HEK293T (cell line): ENCODE measurements around the gene ECPAS.

Source experiments
- CTCF ChIA-PET: fragments of 350-600 bp; formaldehyde crosslinking; extraction: SDS; loops from one replicate; lab custom pipeline; 2021; ENCODE audit warnings: antibody characterized with exemption, inconsistent platforms; lab: Yijun Ruan, JAX
- POLR2A ChIA-PET: fragments of 350-600 bp; formaldehyde crosslinking; extraction: SDS; loops from one replicate; lab custom pipeline; 2020; ENCODE audit warnings: antibody characterized with exemption, inconsistent platforms; lab: Yijun Ruan, JAX
- DNase-seq: peaks from one replicate; pipeline ENCODE4 v3.0.0; 2012; ENCODE audit warnings: mixed read lengths; ENCODE audit errors: extremely low spot score
- ARNT ChIP-seq: fragments of 450-650 bp; IDR thresholded peaks from 2 replicates; pipeline ENCODE4 v1.6.1; 2017; ENCODE audit warnings: mild to moderate bottlenecking
- BHLHE40 ChIP-seq: fragments of 450-650 bp; IDR thresholded peaks from 2 replicates; pipeline ENCODE4 v1.6.1; 2016; ENCODE audit warnings: mild to moderate bottlenecking, moderate library complexity, borderline replicate concordance
- CTBP1 ChIP-seq: fragments of 450-650 bp; IDR thresholded peaks from 2 replicates; pipeline ENCODE4 v1.6.1; 2016; ENCODE audit warnings: borderline replicate concordance
- ELF4 ChIP-seq: fragments of 450-650 bp; IDR thresholded peaks from 2 replicates; pipeline ENCODE4 v1.6.1; 2017; ENCODE audit warnings: antibody characterized with exemption
- FOXA1 ChIP-seq: fragments of 450-650 bp; IDR thresholded peaks from 2 replicates; pipeline ENCODE4 v1.6.1; 2016; ENCODE audit warnings: mild to moderate bottlenecking
- FOXK2 ChIP-seq: fragments of 450-650 bp; IDR thresholded peaks from 2 replicates; pipeline ENCODE4 v1.6.1; 2016; ENCODE audit warnings: mild to moderate bottlenecking
- FOXM1 ChIP-seq: fragments of 450-650 bp; IDR thresholded peaks from 2 replicates; pipeline ENCODE4 v1.6.1; 2017; ENCODE audit warnings: mild to moderate bottlenecking, borderline replicate concordance
- HDGF ChIP-seq: fragments of 450-650 bp; IDR thresholded peaks from 2 replicates; pipeline ENCODE4 v1.6.1; 2017; ENCODE audit warnings: antibody characterized with exemption, borderline replicate concordance
- L3MBTL2 ChIP-seq: fragments of 450-650 bp; conservative IDR thresholded peaks from 2 replicates; pipeline ENCODE4 v1.6.1; 2016; ENCODE audit warnings: mild to moderate bottlenecking
- LEF1 ChIP-seq: fragments of 450-650 bp; IDR thresholded peaks from 2 replicates; pipeline ENCODE4 v1.6.1; 2017; ENCODE audit warnings: mild to moderate bottlenecking, borderline replicate concordance
- NFRKB ChIP-seq: fragments of 450-650 bp; IDR thresholded peaks from 2 replicates; pipeline ENCODE4 v1.6.1; 2016; ENCODE audit warnings: mild to moderate bottlenecking, moderate library complexity
- SP1 ChIP-seq: fragments of 450-650 bp; IDR thresholded peaks from 2 replicates; pipeline ENCODE4 v1.6.1; 2017
- SUZ12 ChIP-seq: fragments of 450-650 bp; IDR thresholded peaks from 2 replicates; pipeline ENCODE4 v1.6.1; 2016; ENCODE audit warnings: mild to moderate bottlenecking
- TARDBP ChIP-seq: fragments of 450-650 bp; IDR thresholded peaks from 2 replicates; pipeline ENCODE4 v1.6.1; 2016
- ZNF384 ChIP-seq: fragments of 450-650 bp; IDR thresholded peaks from 2 replicates; pipeline ENCODE4 v1.6.1; 2016
- TF ChIP-seq, protein P1 (sequence below): fragments of 450-650 bp; IDR thresholded peaks from 2 replicates; pipeline ENCODE4 v1.6.1; 2016

ECPAS gene, protein sequence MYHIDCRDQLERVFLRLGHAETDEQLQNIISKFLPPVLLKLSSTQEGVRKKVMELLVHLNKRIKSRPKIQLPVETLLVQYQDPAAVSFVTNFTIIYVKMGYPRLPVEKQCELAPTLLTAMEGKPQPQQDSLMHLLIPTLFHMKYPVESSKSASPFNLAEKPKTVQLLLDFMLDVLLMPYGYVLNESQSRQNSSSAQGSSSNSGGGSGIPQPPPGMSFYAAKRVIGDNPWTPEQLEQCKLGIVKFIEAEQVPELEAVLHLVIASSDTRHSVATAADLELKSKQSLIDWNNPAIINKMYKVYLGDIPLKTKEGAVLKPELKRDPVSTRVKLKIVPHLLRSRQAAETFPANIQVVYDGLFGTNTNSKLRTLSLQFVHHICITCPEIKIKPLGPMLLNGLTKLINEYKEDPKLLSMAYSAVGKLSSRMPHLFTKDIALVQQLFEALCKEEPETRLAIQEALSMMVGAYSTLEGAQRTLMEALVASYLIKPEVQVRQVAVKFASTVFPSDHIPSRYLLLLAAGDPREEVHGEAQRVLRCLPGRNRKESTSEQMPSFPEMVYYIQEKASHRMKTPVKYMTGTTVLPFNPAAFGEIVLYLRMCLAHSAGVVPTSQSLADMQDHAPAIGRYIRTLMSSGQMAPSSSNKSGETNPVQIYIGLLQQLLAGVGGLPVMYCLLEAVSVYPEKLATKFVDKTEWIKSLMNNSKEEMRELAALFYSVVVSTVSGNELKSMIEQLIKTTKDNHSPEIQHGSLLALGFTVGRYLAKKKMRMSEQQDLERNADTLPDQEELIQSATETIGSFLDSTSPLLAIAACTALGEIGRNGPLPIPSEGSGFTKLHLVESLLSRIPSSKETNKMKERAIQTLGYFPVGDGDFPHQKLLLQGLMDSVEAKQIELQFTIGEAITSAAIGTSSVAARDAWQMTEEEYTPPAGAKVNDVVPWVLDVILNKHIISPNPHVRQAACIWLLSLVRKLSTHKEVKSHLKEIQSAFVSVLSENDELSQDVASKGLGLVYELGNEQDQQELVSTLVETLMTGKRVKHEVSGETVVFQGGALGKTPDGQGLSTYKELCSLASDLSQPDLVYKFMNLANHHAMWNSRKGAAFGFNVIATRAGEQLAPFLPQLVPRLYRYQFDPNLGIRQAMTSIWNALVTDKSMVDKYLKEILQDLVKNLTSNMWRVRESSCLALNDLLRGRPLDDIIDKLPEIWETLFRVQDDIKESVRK (N-terminal part only)

DNA sequence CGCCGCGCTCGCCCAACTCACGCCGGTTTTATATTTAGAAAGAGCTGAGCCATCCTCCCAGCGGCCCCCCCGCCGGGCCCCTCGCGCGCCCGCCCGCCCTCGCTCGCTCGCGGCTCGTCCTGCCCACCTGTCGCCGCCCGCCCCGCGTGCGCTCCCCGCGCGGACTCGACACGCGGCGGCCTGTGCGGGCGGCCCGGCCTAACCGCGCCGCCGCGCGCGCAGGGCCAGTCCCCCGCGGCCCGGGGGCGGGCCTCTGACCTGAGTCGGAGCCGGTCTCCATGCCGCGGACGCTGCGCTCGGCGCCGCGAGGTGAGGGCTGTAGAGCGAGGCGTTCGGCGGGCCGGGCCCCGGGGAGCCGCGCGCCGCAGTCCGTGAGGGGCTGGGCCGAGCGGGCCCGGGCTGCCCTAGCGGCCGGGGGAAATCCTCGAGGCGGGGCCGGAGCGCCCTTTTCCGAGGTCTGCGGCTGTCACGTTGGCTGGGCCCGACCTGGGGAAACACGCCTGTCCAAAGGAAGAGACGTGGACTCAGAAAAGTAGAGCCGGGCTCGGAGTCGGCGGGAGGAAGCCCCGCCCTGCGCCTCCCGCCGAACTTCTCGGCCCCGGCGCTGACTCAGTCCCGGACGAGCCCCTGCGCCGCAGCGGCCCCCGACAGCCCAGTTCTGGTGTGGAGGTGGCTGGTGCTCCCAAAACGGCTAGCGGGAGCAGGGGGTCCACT lies at the start of gene ECPAS:
TSS of gene ECPAS (minus strand) at position 526 of the 714 bp plus-strand sequence. CDS start 11,465 bp downstream, outside the sequence.
- DNase-seq: peak; percentile 79
- TF ChIP-seq TARDBP: no peak
- TF ChIP-seq BHLHE40: no peak
- TF ChIP-seq L3MBTL2: no peak
- TF ChIP-seq, protein P1, sequence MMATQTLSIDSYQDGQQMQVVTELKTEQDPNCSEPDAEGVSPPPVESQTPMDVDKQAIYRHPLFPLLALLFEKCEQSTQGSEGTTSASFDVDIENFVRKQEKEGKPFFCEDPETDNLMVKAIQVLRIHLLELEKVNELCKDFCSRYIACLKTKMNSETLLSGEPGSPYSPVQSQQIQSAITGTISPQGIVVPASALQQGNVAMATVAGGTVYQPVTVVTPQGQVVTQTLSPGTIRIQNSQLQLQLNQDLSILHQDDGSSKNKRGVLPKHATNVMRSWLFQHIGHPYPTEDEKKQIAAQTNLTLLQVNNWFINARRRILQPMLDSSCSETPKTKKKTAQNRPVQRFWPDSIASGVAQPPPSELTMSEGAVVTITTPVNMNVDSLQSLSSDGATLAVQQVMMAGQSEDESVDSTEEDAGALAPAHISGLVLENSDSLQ: no peak; the same call in 1 of the 2 replicates
- no peak for TF ChIP-seq HDGF
- no peak for TF ChIP-seq FOXA1
- no peak for TF ChIP-seq CTBP1
- TF ChIP-seq SP1: no peak
- no peak for TF ChIP-seq ELF4
- CTCF ChIA-PET: no interaction called here
- POLR2A ChIA-PET: interaction anchor here (0.6 to 1.8 kb wide), 8 partner anchors 9 to 178 kb away, joined by 3 to 6 read pairs (median 3); no protein-coding TSS in a partner anchor

DNA sequence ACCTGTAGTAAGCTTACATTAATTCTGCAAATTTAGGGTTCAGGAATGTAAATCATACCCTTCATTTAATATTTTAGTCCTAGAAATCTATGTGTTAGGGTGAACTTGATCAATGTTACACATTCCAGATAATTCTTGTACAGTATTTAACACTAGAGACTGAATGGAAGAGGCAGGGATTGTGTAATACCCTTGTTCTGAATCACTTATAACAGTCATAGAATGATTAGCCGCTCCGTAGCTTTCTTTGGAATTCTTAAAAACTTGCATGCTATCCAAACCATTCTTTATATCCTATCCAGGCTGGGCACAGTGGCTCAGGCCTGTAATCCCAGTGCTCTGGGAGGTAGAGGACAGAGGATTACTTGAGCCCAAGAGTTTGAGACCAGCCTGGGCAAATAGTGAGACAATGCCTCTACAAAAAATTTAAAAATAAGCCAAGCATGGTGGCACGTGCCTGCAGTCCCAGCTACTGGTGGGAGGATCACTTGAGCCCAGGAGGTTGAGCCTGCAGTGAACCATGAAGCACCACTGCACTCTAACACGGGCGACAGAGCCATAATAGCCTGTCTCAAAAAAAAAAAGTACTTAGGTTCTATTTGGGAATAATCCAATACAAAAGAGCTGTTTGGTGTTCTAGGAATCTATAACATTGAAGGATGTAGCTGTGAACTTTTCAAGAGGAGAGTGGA lies 49.1 kb upstream of the ECPAS start:
- no peak for DNase-seq
- ChIA-PET POLR2A (interaction anchor here (1.3 kb wide), 1 partner anchor 8 kb away, joined by 3 read pairs; the partner anchor contains the start of gene ZNF483), CTCF (no interaction called here)
- TF ChIP-seq NFRKB (no peak), FOXM1 (no peak), BHLHE40 (no peak)

DNA sequence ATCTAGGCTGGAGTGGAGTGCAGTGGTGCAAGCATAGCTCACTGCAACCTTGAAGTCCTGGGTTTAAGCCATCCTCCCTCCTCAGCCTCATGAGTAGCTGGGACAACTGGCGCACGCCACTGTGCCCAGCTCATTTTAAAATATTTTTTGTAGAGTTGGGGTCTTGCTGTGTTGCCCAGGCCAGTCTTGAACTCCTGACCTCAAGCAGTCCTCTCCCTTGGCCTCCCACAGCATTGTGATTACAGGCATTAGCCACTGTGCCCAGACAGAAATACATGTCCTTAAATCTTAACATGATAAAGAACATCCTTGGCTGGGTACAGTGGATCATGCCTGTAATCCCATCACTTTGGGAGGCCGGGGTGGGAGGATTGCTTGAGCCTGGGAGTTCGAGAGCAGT lies 47.5 kb upstream of the ECPAS start:
- no peak for DNase-seq
- POLR2A ChIA-PET: no interaction called here
- CTCF ChIA-PET: no interaction called here
- TF ChIP-seq NFRKB: no peak
- no peak for TF ChIP-seq BHLHE40
- TF ChIP-seq FOXM1: no peak
- TF ChIP-seq L3MBTL2: no peak
- TF ChIP-seq FOXA1: no peak
- TF ChIP-seq, protein P1: no peak
- TF ChIP-seq LEF1: no peak
- TF ChIP-seq SP1: no peak
- TF ChIP-seq FOXK2: no peak
- no peak for TF ChIP-seq SUZ12
- TF ChIP-seq ARNT: no peak
- TF ChIP-seq CTBP1: no peak
- no peak for TF ChIP-seq HDGF
- TF ChIP-seq ELF4: no peak
- no peak for TF ChIP-seq TARDBP
- TF ChIP-seq ZNF384: no peak

DNA sequence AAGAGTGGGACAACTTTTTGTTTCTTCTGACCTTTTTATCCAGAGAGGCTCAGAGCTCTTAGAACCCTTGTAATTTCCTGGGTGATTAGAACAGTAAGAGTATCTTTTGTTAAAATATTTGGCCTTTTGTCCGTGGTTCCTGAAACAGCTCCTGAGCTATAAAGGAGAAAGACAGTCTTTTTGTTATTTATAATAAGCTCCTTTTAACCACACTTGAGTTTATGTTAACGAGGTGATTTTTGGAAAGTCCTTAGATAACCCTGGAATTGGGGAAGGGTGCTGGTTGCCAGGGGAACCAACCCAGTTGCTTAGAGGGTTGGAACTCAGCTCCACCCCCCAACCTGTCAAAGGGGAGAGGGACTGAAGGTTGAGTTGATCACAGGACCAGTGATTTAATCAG lies 45.6 kb upstream of the ECPAS start:
- CTCF ChIA-PET: no interaction called here
- POLR2A ChIA-PET: no interaction called here
- DNase-seq: no peak
- TF ChIP-seq, protein P1: no peak
- TF ChIP-seq TARDBP (no peak), SUZ12 (no peak), ZNF384 (no peak), NFRKB (no peak), LEF1 (no peak), ELF4 (no peak), BHLHE40 (no peak), HDGF (no peak), ARNT (no peak), SP1 (no peak), CTBP1 (no peak), FOXA1 (no peak), FOXK2 (no peak), L3MBTL2 (no peak), FOXM1 (no peak)
